A549 treated with AZD9567 at 1 μM for 4 hours (cell line): Measurements from ENCODE around the gene RBM20. TPM values are rescaled to one million over a fixed set of nuclear protein-coding genes. Genes with fewer than 3 reads are reported as not detected.

Source experiments
- total RNA-seq: library from RNA; stranded (reverse); fragments of 200-300 nt; extraction: Qiagen RNA extraction; gene quantifications from 5 replicates; pipeline ENCODE4 v1.2.3, GENCODE V29; 2022; ENCODE audit not compliant: insufficient read depth

RBM20 gene
- 2.1 to 6.0 TPM (median 2.8 TPM) in 5 replicates for total RNA-seq

DNA sequence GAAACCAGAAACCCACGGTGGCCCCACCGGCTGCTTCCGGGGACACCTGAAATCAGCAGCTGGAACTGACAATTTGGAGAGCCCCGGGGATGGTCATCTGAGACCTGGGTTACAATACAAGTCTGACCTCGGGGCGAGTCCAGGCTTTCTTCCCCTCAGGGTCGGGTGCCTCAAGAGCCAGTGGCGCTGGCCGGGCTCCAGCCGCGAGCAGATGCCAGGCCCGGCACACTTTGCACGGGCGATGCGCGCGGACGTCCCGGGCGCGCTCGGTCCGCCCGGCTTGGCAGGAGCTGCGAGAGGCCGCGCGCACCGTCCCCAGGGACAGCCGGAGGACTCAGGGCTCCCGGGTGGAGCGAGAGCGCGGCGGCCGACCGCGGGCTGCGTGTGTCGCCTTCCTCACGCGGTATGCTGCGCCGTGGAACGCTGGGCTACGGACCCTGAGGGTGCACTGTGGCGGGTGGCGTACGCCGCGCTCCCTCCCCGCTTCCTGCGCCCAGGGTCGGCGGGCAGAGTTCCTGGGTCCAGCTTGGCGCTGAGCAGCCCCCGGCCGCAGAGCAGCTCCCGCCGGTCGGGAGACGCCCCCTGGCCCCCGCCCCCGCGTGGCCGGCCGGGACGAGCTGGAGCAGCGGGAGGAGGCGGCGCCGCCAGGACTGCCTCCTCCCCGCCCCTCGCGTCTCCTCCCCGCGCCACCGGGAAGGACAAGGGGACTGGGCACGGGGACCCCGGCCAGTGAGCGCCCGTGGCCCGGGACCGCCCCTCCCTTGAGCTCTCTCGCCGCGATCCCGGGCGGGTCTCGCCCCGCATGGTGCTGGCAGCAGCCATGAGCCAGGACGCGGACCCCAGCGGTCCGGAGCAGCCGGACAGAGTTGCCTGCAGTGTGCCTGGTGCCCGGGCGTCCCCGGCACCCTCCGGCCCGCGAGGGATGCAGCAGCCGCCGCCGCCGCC, at the start of gene RBM20:
Gene RBM20, plus strand, starts transcription at position 684 of the 945 bp plus-strand sequence. Its CDS starts 119 bp downstream, at position 803.

DNA sequence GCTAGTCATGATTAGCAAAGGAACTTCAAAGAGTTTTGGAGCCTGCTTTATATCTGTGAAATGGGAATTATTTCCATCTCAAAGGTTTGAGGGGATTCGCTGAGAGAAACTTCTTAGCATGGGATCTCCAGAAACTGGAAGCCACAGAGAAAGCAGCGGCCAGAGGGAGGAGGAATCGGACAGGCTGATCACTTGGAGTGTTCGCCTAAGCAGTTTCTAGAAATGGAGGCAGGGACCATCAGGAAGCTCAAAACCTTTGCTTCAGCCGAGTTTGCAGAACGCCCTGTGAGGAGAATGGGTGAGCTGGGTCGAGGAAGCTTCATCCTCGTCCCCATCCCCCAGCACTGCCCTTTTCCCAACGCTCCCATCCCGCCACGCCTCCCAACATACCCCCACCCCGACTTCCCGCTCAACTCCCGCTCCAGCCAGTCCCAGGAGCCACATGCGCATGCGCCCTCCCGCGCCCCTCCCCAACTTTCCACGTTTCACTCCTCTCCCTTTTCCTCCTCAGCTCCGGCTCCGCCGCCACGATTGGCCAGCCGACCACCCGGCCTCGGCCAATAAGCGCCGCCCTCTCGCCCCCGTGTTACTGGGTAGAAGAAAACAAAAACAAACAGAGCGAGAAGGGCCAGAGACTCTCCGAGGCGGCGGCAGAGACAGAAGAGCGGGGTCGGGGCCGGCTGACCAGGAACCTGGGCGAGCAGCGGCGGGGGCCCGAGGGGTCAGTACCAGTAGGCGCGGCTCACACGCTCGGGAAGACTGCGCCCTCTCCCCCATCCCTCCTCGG, 227.4 kb downstream of the RBM20 start, which contains the start of gene PDCD4:
Gene PDCD4, plus strand, starts transcription at position 631 of the 787 bp plus-strand sequence. CDS start 4,100 bp downstream, outside the sequence.

Other genes with a start within 250 kb of the RBM20 start
- gene DUSP5, start 146.4 kb upstream of the RBM20 start, total RNA-seq: 102 to 142 TPM (median 133 TPM) in 5 replicates
- gene SMC3, start 76.6 kb upstream of the RBM20 start, total RNA-seq: 38.2 to 61.8 TPM (median 43.1 TPM) in 5 replicates
- 27.0 to 34.7 TPM (median 28.7 TPM) in 5 replicates for gene PDCD4, start 227.6 kb downstream of the RBM20 start, total RNA-seq